ENCODE data around the gene APLNR.

DNA sequence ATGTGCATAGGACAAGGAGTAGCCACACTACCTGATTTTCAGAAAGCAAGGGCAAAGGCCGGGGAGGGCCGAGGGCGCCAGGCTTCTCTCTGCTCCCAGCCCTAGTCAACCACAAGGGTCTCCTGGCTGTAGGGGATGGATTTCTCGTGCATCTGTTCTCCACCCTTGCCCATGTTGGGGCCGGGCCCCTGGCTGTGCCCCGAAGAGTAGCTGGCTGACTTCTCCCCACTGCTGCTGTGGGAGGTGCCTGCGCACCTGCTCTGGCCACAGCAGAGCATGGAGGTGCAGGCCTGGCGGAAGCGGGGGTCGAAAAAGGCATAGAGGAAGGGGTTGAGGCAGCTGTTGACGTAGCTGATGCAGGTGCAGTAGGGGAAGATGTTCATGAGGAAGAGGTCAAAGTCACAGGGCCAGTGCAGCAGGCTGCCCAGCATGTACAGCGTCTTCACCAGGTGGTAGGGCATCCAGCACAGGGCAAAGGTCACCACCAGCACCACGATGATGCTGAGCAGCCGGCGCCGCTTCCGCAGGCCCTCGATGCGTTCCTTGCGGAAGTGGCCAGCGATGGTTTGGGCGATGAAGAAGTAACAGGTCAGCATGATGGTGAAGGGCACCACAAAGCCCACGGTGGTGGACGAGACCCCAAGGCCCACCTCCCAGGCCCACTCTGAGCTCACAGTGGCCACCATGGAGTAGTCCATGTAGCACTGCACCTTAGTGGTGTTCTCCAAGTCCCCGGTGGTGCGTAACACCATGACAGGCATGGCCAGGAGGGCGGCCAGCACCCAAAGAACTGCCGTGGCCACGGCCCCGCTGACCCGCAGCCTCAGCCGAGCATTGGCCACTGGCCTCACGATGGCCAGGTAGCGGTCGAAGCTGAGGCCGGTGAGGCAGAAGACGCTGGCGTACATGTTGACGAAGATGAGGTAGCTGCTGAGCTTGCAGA, 1.0 kb downstream of the APLNR start:
- no peak for TF ChIP-seq POLR2A (IDR thresholded peaks at IDR 0.05; ENCODE audit: borderline replicate concordance, extremely low read depth, insufficient read depth, insufficient read length)
- no peak for TF ChIP-seq POLR2AphosphoS5 (IDR thresholded peaks at IDR 0.05; ENCODE audit: low read depth, low read length)
- TF ChIP-seq, protein P1, sequence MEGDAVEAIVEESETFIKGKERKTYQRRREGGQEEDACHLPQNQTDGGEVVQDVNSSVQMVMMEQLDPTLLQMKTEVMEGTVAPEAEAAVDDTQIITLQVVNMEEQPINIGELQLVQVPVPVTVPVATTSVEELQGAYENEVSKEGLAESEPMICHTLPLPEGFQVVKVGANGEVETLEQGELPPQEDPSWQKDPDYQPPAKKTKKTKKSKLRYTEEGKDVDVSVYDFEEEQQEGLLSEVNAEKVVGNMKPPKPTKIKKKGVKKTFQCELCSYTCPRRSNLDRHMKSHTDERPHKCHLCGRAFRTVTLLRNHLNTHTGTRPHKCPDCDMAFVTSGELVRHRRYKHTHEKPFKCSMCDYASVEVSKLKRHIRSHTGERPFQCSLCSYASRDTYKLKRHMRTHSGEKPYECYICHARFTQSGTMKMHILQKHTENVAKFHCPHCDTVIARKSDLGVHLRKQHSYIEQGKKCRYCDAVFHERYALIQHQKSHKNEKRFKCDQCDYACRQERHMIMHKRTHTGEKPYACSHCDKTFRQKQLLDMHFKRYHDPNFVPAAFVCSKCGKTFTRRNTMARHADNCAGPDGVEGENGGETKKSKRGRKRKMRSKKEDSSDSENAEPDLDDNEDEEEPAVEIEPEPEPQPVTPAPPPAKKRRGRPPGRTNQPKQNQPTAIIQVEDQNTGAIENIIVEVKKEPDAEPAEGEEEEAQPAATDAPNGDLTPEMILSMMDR (IDR thresholded peaks at IDR 0.05 in 2 of 3, conservative IDR thresholded peaks at IDR 0.05 in 1 of 3; ENCODE audit: borderline replicate concordance in 1 of 3, insufficient read depth in 1 of 3, low read depth in 2 of 3, low read length in 2 of 3): no peak
- no peak for TF ChIP-seq ZNF274 (IDR thresholded peaks at IDR 0.05; ENCODE audit: low read depth, low read length)
- TF ChIP-seq SRF (IDR thresholded peaks at IDR 0.05; ENCODE audit: low read depth): no peak
- TF ChIP-seq YY1 (IDR thresholded peaks at IDR 0.05; ENCODE audit: extremely low read depth, insufficient replicate concordance, low read depth, low read length): no peak
- TF ChIP-seq ZFX (IDR thresholded peaks at IDR 0.05): no peak
- no peak for TF ChIP-seq EGR1 (IDR thresholded peaks at IDR 0.05; ENCODE audit: low read depth)

Data from HCT116 (cell line).